ENCODE data around the gene WDR12.

GRCh38 chr2:202933958-202934357 is 22.5 kb upstream of the WDR12 start:
- TF ChIP-seq GATA2 (IDR thresholded peaks at IDR 0.05; ENCODE audit: low read depth, low read length) (no peak), GATA3 (IDR thresholded peaks at IDR 0.05; ENCODE audit: low read depth, low read length) (no peak)
